NCI-H1105 (cell line): ENCODE data around the gene SPTB.
"Not testable (repeated sequence)": the region's sequence is repeated elsewhere in the genome, so short reads cannot be mapped to it uniquely, and the experiment has no call there.

ENCODE experiments used
- DNase-seq: peaks from one replicate; lab custom pipeline; 2025; lab: John Stamatoyannopoulos, UW

Gene SPTB

DNA sequence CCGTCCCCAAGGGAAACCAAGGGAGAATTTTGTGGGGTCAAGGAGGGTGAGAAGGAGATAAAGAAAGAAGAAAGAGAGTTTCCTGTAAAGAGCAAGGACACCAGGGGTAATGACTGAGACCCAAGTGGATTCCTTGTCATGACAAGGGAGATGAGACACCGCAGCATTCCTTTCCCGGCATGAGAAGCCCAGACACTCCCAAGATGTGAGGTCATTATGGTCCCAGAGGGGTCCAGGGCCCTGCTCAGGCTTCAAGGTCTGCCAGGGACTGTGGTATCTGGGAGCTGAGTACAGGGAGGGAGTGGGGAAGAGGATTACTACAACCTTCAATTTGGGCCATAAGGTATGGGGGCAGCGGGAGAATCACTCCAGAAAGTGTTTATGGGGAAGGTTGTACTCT, 58.1 kb downstream of the SPTB start:
- DNase-seq = no peak

DNA sequence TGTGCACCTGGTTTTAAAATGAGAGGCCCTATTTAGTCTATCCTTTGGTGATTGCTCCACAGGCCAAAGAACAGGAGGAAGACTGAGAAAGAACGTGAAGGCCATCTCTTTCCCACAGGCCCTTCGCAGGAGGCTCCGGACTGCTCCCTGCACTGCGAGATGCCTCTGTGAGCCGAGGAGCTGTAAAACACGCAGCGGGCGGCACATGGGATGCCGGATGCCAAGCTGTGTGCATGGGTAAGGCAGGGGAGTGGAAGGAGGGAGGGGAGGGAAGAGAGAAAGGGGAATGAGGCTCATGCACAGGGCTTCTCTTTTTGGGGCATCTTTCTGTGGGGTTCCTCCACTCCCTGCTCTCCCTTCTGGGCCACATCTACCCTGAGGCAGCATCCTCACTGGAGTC, 61.6 kb downstream of the SPTB start:
- DNase-seq = no peak

DNA sequence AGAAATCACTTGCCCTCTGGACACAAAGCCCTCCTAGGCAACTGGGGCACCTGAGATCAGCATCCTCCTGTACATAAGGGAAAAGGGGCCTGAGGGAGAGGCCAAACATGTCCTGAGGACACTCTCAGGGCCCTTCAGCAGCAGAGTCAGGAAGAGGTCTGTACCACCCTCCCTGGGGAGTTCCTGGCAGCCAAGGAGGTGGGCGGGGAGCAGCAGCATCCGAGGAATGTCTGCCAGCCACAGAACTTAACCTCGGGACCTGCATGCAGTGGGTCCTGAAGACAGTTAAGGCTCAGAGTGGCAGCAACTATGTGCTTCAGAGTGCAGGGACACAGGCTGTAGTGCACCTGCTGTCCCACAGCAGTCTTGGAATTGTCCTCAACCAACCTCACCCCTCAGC, 62.1 kb downstream of the SPTB start:
- DNase-seq = no peak

DNA sequence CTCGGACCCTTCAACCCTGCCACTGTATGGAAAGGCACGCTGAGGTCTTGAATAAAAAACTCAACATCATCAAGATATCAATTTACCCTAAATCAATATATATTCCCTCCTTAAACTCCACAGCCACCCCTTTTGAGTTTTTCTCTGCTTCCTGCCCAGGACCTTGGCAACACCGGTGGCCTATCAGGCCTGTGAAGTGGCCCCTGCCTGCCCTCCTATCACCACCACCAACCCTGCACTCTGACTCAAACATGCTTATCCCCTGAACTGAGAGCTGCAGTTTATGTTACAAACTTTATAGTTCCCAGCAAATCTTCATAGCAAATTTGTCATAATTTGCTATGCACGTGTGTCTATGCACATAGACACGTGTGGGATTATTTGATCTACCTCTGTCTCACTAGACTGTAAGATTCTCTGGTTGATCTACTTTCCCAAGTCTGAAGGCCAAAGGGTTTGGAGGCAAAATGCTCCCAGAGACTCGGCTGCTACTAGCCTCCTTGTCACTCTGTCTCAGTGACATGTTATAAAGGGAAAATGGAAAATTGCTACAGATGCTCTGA, 63.4 kb downstream of the SPTB start:
- no peak for DNase-seq

DNA sequence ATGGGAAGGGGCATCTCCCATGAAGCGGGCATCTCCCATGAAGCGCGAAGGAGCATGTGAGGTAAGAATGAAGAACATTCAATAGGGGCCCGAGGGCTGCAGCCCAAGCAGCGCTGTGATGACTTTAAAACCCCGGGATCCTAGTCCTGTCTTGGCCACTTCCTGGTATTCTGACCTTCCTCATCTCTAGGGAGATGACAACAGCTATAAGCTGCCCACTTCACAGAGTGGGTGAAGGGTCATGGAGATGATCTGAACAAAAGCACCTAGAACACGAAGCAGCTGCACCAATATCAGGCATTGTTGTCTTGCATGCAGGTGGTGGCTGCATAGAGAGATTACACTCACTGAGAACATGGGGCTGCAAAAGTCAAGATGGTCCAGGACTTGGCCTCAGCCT, 64.5 kb downstream of the SPTB start:
- DNase-seq = no peak

DNA sequence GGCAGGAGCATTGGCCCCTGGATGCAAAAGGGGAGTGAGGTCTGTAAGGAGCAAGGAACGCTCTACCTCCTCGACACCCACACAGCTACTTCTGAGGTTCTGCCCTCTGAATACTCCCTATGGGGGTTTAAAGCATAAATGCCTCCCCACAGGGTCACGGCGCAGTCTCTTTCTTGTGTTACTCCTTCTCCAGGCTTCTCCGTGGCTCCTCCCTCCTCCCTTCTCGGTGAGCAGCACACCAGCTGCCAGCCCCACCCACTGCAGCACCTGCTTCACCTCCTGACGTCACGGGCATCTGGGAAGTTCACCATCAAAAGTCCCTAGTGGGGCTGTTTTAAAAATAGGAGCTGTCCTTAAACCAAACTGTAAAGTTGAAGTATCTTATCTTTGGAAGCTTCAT, 67.3 kb downstream of the SPTB start:
- peak; percentile 89 for DNase-seq

DNA sequence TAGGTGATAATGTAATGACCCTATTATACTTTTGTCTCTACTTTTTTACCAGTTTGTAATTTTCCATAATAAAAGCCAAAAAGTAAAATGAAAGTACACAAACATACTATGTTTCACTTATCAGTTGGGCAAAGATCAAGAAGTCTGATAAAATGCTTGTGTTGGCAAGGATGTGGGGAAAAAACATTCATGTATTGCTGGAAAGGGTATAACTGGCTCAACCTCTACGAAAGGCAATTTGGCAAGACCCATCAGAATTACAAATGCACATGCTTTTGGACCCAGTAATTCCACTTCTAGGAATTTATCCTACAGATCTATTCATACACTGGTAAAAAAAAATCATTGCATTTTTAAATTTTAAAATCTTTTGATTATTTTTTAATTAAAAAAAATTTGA, 68.0 kb downstream of the SPTB start:
- DNase-seq = no peak

DNA sequence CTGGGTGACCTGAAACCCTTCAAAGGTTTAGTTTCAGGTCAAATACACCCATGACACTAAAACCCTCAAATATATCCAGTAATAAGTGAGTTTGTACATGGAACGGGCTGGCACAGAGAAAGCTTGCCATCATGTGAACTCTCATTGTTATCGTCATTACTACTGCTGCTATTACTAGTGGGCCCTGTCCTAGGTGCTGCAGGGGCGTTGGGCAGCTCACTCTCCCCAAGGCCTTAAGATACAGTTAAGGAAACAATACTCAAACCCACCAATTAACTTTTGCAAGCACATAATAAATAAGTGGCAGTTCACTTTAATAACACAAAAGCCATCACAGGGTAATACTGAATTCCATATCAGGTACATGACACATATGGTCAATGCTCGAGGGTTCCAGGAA, 71.3 kb downstream of the SPTB start:
- no peak for DNase-seq

DNA sequence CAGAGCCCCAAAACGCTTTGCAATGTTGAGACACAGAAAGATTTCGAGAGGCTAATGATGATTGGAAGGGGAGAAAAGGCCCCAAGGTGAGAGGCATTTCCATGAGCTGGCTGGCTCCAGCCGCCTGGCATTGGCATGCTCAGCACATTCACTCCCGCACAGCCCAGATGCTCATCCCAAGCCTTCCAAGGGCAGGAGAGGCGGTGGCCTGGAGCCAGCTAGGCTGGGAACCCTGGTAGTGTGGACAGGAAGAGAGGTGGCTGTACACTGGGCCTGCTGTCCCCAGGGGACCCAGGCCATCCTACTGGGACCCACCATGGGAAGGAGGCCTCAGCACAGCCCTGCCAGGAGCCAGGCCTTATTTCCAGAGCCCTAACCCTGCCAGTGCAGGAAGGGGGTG, 72.2 kb downstream of the SPTB start:
- no peak for DNase-seq

DNA sequence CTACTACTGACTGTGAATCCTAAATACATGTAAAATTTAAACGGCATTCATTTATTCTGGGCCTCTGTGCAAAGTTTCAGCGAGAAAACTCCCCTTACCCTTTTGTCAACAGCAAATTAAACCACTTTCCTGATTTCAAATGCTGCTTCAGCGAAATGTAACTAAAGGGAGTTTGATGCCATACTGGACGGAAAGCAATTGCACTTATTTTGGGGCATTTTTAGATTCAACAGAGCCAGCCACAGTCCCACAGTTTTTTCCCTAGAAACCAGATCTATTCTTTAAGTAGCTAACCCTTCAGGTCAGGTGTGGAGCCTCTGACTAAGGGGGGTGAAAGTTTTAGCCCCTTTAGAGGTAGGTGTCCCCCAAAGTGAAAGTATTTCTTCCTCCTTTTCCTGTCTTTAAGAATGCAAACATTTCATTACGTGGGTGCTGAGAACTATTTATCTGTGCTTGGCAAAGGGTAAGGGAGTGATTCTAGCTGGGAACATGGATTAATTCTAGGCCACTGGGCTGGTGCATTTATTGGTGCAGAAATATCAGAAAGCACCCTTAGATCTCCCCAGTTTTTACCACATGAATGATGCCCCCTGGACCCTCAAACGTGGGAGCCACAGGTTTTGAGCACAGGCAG, 72.7 kb downstream of the SPTB start:
- no peak for DNase-seq

DNA sequence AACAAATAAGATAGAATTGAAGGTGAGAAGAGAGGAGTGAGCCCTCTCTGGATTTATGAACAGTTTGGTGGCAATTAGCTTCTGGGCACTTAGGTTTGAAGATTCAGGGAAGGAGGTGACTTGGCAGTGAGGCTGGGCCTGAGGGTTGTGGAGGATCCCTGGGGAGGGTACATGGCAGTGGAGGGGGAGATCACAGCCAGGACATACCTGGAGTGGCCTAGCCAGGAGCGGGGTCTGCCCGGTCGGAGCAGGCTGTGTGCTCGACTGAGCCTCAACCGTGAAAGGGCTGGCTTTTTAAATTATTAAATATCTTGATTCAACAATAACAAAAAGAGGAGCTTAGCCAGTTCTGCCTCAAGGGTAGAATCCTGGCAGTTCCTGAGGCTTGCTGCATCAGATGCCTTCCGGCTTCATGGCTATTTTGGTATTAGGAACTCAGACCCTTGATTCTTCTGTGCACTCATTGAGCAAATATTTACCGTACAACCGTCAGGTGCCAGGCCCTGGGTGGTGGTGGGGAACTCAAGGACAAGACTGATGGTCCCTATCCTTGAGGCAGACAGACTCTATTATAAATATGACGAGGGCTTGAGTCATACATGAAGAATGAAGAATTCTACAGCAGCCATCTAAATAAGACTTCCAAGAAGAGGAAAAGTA, 73.4 kb downstream of the SPTB start:
- no peak for DNase-seq

DNA sequence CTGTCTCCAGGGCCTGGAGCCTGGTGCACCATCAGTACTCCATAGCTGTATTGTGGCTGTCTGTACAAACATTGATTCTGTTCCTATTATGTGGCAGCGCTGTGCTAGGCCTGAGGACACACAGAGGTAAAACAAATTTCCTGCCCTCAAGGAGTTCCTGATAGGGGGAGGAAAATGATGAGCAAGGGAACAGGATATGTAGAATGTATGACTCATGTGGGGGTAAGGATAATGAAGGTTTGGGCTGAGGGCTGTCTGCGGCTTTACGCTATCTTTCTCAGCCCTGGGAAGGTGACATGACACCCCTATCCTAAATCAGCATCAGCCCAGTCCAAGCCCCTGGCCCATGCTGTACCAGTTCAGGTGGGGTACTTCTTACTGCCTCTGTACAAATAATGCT, 74.1 kb downstream of the SPTB start:
- not testable (repeated sequence) for DNase-seq

DNA sequence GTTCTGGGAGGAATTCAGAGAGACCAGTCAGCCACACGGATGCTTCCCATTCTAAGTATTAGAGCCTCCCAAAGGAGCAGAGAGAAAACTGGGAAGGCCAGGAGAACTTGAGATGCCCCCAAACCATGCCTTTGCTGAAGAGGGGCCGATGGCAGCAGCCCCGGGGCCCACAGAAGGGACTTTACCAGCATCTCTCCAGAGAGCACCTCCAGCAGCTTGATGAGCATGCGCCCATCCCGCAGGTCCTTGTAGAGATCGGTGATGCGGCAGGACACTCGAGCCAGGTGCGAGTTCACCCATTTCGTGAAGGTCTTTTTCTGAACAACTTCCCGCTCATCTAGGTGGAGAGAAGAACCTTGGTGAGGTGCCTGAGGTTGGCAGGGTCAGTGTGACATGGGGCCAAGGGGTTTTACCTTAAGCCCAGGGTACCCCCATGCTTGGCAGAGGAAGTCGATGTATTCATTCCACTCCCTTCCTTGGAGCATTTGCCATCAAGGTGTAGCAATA, 74.9 kb downstream of the SPTB start:
- no peak for DNase-seq

DNA sequence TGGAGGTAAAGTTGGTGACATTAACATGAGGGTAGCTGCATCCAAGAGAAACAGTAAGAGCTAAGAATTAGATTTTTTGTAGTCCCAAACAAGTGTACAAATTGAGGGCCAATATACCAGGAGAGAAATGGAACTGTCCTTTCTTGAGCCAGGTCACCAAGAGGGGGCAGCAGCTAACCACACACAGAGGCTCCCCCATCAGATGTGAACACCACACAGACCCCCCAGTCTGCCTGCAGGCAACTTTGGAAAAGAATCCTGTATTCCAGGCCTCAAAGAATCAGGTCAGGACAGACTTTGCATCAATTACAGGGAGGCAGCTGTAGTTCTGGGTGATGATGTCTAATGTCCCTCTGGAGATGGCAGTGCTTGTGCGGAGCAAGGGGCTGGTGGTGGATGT, 77.9 kb downstream of the SPTB start:
- DNase-seq = peak; percentile 9

DNA sequence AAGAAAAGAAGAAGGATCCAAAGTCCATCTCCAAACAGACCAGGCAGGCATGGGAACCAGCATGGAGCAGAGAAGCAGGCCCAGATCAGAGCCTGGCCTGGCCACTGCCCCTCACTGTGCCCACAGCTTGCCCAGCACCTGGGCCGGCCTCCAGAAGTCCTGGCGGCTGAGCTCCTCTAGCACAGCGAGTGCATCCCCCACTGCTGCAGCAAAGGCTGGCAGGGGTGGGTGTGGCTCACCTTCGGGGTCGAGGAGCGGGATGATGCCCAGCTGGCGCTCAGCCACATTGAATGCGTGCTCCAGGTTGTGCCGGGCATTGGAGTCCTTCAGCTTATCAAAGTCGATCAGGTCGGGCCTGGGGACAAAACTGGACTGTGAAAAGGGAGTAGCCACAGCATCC, 78.7 kb downstream of the SPTB start:
- DNase-seq = no peak

DNA sequence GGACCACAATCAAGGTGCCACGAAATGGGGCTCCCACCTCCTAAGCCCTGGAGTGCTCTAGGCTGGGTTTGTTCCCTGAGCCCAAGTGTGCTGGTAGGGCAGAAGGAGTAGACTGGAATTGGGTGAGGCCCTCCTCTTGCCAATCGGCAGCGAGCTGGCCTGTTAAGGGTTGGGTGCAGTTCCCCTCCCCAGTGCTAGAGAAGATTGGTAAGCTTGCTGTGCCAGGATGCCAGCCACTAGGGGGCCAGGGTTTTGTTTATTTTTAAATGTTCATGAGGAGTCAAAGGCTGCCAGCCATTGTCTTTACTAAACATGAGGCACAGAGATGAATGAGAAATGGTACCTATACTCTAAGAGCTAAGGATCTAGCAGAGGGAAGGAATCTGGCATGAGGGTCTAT, 79.7 kb downstream of the SPTB start:
- DNase-seq = no peak

DNA sequence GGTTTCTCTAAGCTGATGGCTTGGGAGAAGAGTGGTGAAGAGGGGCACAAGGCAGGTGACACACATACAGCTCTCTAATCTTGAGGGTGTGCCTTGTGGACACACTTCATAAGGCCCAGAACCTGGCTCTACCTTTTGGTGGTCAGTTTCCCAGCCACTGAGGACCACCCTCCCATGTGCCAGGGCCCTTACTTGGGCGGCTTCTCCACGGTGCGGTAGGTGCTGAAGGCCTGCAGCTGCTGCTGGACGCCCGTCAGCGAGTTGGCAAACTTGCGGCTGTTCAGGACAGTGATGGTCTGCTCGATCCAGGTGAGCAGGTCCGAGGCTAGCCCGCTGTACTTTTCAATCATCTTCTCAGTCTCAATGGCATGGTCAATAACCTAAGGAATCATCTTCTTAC, 80.2 kb downstream of the SPTB start:
- DNase-seq = no peak

DNA sequence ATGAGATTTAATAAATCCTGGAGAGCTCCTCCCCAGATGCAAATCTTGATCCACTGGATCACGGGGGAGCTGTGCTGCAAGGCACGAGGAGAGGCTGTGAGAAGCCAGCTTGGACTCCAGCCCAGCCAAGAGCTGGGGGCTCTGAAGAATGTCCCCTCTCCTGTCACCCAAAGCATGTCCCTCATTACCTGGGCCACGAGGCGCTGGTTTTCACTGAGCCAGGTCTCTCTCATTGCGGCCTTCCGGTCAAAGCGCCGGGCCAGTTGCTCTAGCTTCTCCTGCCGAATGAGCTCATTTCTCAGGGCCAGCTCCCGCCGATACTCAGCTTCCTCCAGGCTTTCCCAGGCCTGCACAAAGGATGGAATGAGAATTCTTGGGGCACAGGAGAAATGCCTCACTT, 83.3 kb downstream of the SPTB start:
- no peak for DNase-seq

DNA sequence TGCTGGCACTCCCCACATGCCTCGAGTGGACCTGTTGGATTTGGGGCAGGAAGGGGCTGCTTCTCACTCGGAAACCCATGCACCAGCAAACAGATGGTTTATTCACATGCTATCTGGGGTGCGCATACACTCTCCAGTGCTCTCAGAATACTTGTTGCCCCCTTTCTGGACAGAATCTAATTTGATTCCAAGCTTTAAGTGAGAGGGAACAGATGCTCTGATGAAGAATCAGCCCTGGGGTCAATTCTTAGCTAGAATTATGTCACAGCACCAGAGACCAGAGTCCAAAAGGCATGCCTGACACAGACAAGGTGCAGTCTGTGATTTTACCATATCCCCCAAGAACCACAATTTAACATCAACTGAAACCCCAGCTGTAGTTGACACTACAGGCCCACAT, 83.8 kb downstream of the SPTB start:
- no peak for DNase-seq

DNA sequence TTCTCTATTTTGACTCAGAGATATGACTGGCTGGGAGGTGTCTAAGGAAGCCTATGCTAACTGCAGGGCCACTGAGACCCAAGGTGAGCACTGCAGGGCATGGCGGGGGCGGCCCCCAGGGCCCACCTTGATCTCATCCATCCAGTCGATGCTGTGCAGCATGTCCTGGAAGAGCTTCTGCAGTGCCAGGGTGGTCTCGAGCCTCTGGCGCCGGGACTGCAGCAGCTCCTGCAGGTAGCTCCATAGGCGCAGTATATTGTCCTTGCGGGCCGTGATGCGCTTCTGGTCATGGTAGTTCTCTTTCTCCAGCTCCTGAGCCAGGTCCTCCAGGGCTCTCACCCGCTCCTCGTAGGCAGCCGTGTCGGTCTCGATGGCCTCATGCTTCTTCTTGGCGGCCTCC, 84.5 kb downstream of the SPTB start:
- DNase-seq = no peak

DNA sequence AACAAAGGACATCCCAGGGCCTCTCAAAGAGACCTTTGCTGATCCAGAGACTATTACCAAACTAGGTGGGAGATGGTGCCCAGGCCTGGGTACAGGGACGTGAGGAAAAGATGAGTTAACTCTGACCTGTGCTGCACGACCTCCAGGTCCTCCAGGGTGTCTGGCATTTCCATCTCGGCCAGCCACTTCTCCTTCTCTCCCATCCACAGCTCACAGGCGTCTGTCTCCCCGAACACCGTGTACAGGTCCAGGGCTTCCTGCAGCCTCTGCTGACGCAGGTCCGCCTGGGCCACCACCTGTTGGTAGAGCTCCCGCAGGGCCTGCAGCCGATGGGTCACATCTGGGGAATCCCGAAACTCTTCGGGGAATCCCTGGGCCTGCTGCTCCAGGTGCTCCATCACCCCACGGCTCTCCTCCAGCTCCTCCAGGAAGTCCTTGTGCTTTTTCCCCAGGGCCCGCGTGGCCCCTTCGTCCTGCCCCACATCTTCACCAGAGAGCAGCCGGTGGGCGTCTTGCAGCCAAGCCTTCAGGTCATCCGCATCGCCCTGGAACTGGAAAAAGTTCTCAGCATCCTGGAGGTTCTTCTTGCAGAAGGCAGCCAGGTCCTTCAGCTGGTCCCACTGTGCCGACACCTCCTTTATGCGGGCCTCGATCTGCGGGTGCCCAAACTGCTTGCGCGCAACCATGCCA, 86.7 kb downstream of the SPTB start:
- DNase-seq = no peak

DNA sequence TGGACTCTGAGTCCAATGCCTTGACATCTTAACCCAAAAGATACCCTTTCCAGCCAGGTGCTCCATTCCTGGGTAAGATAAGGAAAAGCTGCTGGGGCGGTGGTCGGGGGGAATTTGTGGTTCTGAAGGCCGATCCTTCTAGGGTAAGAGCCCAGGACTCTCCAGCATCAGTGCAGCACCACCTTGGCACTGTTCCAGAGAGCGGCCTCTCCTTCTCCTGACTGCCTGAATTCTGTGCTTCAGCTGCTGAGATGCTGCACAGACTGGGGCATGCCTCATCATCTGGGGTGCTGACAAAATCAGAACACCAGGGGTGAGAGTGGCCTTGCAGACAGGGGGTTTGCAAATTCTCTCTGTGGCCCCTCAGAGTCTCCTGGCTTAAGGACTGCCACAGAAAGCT, 87.5 kb downstream of the SPTB start:
- no peak for DNase-seq

DNA sequence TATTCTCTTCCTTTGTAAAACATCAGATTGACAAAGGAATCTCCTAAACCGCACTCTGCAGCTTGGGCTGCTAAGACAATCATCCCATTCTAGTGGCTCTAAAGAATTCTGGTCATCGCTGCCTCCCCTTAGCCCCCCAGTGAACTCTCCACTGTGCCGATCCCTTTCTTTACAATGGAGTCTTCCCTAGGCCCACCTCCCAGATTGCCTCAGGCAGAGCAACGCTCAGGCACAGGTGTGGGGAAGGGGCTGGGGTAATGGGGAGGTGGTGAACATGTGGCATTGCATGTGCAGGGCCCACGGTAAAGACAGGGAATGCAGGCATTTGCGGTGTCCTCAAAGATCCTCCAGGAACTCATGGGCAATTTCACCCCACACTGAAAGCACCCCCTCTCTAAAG, 89.2 kb downstream of the SPTB start:
- no peak for DNase-seq
